ENCODE data around the gene NGRN. TPM values are rescaled to one million over a fixed set of nuclear protein-coding genes. Genes with fewer than 3 reads are reported as not detected.

The NGRN gene
- total RNA-seq, 1 donor from 2014 or later, result 46.0 TPM

DNA sequence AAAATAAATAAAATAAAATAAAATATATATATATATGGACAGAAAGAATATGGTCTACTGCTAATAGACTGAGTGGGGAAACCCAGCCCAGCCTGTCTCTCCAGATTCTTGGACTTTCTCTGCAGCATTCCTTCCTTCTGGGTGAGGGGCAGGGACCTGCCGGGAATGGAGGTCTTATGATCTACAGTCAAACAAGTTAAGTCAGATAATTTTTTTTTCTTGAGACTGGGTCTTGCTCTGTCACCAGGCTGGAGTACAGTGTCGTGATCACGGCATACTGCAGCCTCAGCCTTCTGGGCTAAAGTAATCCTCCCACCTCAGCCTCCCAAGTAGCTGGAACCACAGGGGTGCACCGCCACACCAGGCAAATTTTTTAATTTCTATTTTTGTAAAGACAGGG lies 53.1 kb downstream of the NGRN start:
- no peak for DNase-seq (ENCODE audit: low read depth in 2 of 2)

DNA sequence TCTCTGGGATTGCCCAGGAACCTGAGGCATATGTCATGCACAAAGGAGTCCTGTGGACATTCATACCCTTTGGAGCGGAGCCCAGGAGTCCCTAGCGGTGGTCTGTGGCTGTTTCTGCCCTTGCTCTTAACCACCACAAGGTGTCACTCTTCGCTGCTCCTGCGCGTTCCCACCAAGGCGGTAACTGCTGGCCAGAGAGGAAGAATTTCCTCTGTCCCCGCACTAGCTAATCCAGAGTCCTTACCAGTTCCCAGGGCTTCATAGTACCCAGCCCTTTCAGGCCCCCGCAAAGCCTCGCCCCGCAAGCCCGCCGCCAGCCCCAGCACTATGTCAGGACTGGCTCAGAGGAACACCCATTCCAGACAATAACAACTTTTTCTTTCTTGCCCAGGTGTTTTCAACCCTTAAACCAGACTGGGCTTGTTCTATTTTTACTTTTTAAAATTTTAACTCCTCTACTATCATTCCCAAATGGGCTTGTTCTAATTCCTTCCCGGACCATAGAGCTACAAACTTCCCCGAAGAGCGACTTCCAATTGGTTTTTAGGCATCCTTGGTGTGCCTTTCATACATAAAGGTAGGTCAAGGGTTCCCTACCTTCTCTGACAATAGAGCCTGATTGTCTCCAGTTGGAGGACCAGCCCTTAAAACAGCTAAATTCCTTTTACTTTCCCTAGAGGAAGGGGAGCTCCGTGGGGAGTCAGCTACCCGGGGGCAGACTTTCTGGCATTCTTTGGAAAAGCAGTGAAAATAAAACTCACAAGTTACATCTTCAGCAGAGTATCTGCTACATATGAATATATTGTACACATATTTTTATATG lies 54.8 kb downstream of the NGRN start:
- DNase-seq (ENCODE audit: low read depth in 2 of 2), result peak; percentile 80 to 88

DNA sequence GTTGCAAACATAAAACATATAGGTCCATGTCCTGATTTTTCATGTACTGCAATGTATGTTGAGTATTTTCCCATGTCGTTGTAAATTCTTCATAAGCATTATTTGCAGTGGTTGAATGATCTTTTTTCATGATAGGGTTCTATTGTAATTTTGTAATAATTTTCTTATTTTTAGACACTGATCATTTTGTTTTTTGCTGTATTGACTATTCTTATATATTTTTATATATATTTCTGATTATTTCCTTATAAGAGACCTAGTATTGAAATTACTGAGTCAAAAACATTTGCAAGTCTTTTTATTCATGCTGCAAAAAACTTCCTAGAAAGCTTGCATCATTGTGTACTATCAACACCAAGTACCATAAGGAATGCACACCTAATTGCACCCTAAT lies 55.4 kb downstream of the NGRN start:
- DNase-seq (ENCODE audit: low read depth in 2 of 2), result no peak

Other genes starting within 250 kb of the NGRN start
- gene IDH2, start 163.2 kb upstream of the NGRN start, total RNA-seq, result 103 and 113 TPM in 2 replicates
- gene SEMA4B, start 64.3 kb upstream of the NGRN start, total RNA-seq, result 5.6 and 11.3 TPM in 2 replicates
- 40.1 and 47.3 TPM in 2 replicates for gene CIB1, start 31.7 kb upstream of the NGRN start, total RNA-seq
- gene GDPGP1, start 31.5 kb upstream of the NGRN start, total RNA-seq, result 9.2 and 10.0 TPM in 2 replicates
- gene TTLL13, start 16.1 kb upstream of the NGRN start, total RNA-seq, result under 0.01 and 0.13 TPM in 2 replicates
- 0.64 and 1.1 TPM in 2 replicates for gene ZNF774, start 86.6 kb downstream of the NGRN start, total RNA-seq
- gene IQGAP1, start 122.6 kb downstream of the NGRN start, total RNA-seq, result 139 and 145 TPM in 2 replicates

Data from dermis microvascular lymphatic vessel endothelial cell (primary cell).